Superior temporal gyrus (tissue), 1 donor: ENCODE data around the gene LARGE2.
A peak's percentile ranks its signal among the peaks of the same experiment; 100 is the strongest.

Experiments used
- DNase-seq: peaks from one replicate; pipeline ENCODE4 v3.0.0-alpha.2; 2016; ENCODE audit errors: extremely low spot score

Gene LARGE2

DNA sequence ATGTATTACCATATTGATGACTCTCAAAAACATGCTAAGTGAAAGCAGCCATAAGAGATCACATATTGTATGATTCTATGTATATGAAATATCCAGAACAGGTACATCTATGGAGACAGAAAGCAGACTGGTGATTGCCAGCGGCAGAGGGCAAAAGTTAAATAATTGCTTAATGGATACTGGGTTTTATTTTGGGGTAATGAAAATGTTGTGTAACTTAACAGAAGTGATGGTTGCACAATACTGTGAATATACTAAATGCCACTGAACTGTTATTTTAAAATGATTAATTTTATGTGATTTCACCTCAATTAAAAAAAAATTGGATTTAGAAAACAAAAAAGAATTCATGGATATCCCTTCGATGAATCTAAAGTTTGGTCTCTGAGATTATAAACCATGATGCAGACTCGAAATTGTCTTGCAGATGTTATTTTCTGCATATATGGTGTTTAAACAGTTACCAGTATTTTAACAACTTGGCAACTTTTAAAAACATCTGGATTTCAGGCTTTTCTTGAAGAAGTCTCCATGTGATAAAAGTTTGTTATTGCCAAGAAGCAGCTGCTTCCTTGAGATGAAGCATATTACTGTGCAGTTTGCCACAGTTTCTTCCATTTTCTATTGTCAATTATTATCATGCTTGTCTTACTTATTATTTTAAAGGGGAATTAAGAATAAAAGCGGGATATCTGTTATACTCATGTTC is 38.1 kb downstream of the LARGE2 start:
- no peak for DNase-seq

DNA sequence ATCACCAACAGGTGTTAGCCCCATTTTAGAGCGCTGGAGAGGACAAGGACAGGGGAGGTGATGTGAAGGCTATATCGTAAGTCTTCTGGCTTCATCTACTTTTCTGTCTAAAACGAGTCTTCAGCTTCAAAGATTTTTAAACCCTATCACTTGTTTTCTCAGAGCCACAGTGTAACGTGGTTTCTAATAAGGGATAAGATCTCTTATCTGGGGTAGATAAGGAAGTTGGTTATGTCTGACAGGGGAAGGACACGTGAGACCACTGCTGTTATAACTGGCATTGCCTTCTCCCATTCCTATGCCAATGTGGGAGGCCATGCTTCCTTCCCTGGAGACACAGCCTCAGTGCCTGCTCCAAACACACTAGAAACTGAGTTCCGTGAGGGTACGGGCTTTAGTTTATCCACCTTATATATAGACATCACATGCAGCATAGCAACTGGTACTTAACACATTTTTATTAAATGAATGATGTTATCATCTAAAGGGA is 39.3 kb downstream of the LARGE2 start:
- no peak for DNase-seq

DNA sequence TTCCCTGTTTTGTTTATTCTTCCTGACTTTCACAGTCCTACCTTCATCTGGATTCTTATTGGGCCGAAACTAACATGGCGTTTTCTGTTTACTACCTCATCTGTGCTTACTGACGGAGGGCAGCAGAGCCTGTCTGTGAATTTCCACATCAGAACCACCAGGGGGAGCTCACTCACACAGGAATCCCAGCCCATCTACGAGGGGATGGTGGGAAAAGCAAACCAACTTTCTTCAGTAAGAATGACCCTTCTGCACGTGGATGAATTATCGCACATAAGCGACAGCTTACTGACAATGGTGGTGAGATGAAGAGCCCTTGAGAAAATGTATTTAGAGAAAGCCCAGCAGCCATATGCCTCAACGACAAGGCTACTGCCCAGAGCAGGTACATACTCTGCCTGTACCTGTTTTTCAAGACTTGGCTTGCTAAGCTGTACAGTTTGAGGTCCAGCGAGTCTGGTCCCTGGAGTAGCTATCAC is 42.5 kb downstream of the LARGE2 start:
- DNase-seq = peak; percentile 93

DNA sequence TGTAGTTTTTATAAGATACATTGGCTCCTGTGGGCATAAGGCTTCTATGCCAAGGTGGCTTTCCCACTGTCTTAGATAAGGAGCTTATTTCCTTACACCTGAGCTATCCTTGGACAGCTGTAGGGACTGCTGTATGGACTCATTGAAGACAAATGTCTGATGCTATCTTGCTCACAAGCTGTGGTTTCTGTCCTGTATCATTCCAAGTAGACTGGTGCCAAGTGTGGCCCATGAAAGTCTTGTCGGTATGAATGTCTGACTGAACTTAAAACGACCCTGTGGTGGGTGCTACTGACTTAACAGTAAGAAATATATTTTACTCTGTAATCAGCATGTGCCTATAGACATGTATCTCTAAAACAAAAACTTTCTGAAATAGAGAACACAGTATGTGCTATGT is 45.0 kb downstream of the LARGE2 start:
- DNase-seq = no peak

DNA sequence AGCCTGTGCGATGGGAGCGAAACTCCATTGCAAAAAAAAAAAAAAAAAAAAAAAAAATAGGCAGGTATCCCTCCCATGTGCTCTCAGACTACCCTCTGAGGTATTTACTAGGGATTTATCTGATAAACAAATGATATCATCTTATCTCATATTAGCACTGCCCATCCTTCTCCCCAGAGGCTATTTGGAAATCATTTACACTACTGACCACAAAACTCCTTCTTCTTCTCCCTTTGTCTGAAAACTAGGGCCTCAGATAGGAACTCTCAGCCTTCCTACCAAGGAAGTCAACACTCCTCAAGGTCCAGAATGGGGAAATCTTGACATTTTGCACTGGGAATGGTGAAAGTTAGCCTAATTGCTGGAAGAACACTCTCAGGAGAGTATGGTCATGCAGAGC is 46.4 kb downstream of the LARGE2 start:
- no peak for DNase-seq

DNA sequence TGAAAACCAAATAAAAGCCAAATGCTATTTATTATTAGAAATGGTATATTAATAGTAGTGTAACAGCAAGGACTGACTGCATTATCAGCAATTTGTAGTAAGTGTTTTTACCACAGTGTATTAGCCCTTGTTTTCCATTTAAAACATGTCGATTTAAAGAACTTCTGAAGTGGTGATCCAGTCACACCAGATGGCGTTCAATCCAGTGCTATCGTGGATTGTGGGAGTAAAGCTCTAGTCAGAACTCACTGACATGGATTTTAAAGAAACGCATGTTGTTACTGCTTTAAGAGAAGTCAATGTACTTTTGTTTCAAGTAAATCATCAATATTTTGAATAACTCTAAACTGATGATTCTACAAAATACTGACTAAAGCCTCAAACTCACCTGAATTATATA is 51.1 kb downstream of the LARGE2 start:
- no peak for DNase-seq

DNA sequence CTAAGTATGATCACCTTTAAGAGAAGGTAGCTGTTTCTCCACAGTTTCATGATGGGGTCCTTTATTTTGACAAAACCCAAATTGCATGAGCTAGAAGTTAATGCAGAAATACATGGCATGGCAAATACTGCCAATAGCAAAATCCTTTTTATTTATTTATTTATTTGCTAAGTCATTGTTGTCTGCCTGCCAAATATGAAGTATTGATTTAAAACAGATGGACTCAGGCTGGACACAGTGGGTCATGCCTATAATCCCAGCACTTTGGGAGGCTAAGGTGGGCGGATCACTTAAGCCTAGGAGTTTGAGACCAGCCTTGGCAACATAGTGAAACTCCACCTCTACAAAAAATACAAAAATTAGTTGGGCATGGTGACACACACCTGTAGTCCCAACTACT is 52.4 kb downstream of the LARGE2 start:
- no peak for DNase-seq
